Stimulated activated naive CD8-positive, alpha-beta T cell treated with anti-CD3 and anti-CD28 coated beads, Interleukin-15, Interleukin-2, amounts not matched to agents 100 U/mL and 50 U/mL, for 24 hours (primary cell): Measurements from ENCODE around the gene SHOC1.
"Not testable (repeated sequence)": the region's sequence is repeated elsewhere in the genome, so short reads cannot be mapped to it uniquely, and the experiment has no call there.

ENCODE experiments used
- ATAC-seq: fragments of 150-1000 bp; cut with Tn5 transposase; one replicate; pipeline ENCODE4 v1.10.0; 2021
- DNase-seq: peaks from one replicate; pipeline ENCODE4 v3.0.0; 2021

Gene SHOC1

DNA sequence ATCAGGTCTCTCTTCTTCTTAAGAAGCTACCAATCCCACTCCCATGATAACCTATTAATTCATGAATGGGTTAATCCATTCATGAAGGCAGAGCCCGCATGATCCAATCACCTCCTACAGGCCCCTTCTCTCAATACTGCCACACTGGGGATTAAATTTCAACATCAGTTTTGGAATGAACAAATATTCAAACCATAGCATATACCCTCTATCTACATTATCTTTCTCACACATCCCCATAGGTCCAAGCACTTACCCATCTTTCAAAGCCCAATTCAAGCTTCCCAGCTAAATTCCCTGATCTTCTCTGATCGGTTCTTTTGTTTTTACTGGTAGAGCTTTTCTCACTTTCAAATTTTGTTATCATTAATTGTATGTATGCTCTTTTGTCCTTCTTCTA lies 10.5 kb upstream of the SHOC1 start:
- ATAC-seq, result no peak
- no peak for DNase-seq

- DNase-seq (no peak), ATAC-seq (no peak)
Measured at GRCh38 chr9:111804636-111805035, 9.9 kb upstream of the SHOC1 start.

DNA sequence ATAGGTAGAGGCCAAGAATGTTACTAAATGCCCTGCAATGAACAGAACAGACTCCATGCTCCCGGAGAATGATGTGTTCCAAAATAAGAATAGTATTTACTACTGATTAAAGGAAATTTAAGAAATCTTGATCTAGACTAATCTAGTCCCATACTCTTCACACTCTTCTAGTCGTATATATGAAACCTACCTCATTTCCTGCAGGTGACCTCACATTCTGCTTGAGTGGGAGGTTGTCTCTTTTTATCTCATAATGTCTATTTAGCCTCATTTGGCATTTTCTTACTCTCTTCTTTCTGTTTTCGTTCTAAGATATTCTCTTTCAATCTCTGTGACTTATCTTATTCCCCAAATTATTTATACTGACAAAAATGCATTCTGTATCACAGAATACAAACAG lies 9.2 kb upstream of the SHOC1 start:
- ATAC-seq (peak; percentile 77), DNase-seq (no peak)

DNA sequence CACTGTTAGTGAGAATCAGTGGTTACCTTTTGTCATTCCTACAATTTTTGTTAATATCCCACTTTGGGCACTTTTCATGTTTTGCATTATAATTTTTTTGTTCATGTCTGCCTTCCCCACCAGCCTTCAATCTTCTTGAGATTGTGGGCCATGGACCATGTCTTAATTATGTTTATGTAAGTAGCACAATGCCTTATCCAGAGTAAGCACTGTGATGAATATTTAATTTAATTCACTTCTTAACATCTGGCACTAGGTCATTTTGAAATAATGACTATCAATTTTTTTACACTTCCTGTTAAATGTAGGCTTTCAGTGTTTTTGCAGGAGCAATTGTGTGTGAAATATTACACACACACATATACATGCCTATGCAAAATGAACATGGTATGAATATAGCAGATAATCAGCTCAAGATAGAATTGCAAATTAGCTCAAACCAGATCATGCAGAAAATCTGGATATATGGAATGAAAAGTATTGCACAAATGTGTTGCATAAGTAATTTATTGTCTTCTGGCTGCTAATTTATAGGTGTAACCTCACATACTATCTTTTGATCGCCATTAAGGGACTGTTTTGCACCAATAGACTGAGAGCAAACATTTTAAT lies 5.3 kb upstream of the SHOC1 start:
- ATAC-seq, result no peak
- DNase-seq, result no peak

GRCh38 chr9:111799506-111799905 lies 4.8 kb upstream of the SHOC1 start:
- no peak for DNase-seq
- no peak for ATAC-seq

GRCh38 chr9:111798786-111799185 lies 4.0 kb upstream of the SHOC1 start:
- no peak for ATAC-seq
- no peak for DNase-seq

GRCh38 chr9:111795557-111795839 lies 761 bp upstream of the SHOC1 start:
- no peak for DNase-seq
- no peak for ATAC-seq

GRCh38 chr9:111791821-111792220 lies 2.9 kb downstream of the SHOC1 start:
- not testable (repeated sequence) for DNase-seq, ATAC-seq

DNA sequence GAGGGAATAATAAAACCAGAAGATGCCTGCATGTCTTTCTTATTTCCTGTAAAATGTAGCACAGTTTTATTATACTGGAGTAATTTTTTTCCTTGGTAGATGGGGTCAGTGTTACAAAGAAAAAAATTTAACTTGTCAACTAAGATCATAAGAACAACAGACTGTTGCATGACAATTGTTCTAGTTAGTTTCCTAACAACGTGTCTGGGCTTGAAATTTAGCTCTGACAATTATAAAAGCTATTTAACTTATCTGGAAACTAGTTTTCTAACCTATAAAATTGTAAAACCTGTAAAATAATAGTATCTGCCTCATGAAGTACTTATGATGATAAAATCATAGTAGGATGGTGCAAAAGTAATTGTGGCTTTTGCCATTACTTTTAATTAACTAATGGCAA lies 4.9 kb downstream of the SHOC1 start:
- DNase-seq (no peak), ATAC-seq (no peak)

- ATAC-seq, result no peak
- DNase-seq, result no peak
Measured at GRCh38 chr9:111783857-111784256, 10.9 kb downstream of the SHOC1 start.

DNA sequence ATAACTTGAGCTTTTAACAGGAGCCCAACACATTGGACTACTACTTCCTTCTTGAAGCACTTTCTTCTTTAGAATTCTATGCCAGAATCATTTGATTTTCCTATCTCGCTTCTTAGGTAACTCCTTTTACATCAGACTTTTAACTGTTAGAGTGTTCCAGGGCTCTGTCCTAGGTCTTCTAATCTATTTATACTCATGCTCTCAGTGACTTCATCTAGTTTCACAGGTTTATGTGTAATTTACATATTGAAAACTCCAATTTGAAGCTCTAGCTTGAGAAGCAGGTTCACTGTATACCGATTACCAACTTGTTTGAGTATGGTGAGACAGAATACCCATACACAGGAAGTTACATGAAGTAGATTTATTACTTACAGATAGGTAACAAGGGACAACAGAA lies 11.3 kb downstream of the SHOC1 start:
- DNase-seq (no peak), ATAC-seq (no peak)

- no peak for ATAC-seq
- no peak for DNase-seq
Measured at GRCh38 chr9:111766066-111766465, 28.7 kb downstream of the SHOC1 start.

GRCh38 chr9:111762556-111762955 lies 32.2 kb downstream of the SHOC1 start:
- ATAC-seq, result no peak
- DNase-seq, result no peak

DNA sequence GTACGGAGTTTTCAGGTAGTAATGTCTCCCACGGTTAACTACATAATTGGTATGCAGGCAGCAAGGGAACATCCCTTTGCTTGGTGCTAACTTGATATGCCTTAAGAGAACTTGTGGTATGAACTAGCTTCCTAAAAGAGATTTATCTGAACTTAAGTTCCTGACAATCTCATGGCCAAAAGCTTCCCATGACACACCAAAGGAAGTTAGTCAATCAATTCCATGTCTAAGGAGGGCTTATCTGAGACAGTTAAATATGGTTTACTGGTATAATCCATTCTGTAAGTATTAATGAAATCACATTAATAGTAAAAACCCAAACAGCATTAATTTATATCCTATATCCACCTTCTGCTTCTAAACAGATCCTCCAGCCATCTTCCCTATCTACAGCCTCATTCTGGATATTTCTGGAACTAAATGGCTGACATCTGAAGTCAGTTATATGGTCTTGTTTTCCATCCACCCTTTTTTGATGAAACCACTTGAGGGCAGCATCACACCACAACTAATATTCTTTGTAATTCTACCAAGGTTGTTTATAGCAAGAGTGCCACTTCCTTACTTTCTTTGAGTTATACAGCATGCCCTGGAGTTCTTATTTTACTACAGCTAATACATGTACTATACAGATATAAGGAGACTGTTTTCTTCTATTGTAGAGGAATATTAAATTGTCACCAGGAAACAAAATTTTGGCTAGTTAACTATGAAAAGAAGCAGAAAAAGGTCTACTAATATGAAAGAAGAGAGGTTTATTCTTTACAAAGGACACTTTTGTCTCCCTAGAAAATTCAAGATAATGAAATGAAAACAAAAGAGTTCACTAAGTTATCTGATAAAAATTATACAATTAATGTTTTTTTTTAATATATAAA lies 34.7 kb downstream of the SHOC1 start:
- DNase-seq (peak; percentile 38), ATAC-seq (peak; percentile 23)

GRCh38 chr9:111754800-111755199 lies 39.9 kb downstream of the SHOC1 start:
- DNase-seq, result no peak
- ATAC-seq, result no peak

GRCh38 chr9:111752455-111752854 lies 42.3 kb downstream of the SHOC1 start:
- no peak for DNase-seq
- ATAC-seq, result no peak
